Common myeloid progenitor, CD34-positive (primary cell): ENCODE measurements around the gene ZNF599.
A peak's percentile ranks its signal among the peaks of the same experiment; 100 is the strongest.

Experiments used
- CTCF ChIA-PET: fragments of 350-600 bp; sonication (Branson Sonifier 250); formaldehyde crosslinking; loops from one replicate; lab custom pipeline; 2021; ENCODE audit warnings: antibody characterized with exemption; lab: Charles Lee
- POLR2A ChIA-PET: fragments of 350-600 bp; sonication (Branson Sonifier 250); formaldehyde crosslinking; loops from one replicate; lab custom pipeline; 2021; ENCODE audit warnings: antibody characterized with exemption; lab: Charles Lee
- DNase-seq, 3 donors: peaks; one replicate each; pipeline versions ENCODE4 v3.0.0 to v3.0.0-alpha.2; 2013
- H3K27ac ChIP-seq, 2 experiments: 1 replicate in 1 of 2; 2 replicates in 1 of 2; pipeline ENCODE4 v1.7.0; 2013; ENCODE audit warnings: inconsistent platforms in 2 of 2, low read length in 2 of 2, mild to moderate bottlenecking in 2 of 2, low read depth in 1 of 2, moderate library complexity in 1 of 2; ENCODE audit not compliant: severe bottlenecking in 2 of 2, insufficient read depth in 1 of 2, poor library complexity in 1 of 2
- H3K27me3 ChIP-seq, 5 experiments: replicated peaks in 2 of 5; 1 replicate in 3 of 5; 2 replicates in 2 of 5; pipeline versions ENCODE4 v1.6.1 to v1.7.0; 2013; ENCODE audit warnings: low read length in 4 of 5, mild to moderate bottlenecking in 2 of 5, moderate library complexity in 2 of 5, inconsistent platforms in 1 of 5; ENCODE audit not compliant: insufficient read depth in 5 of 5, control insufficient read depth in 4 of 5
- H3K36me3 ChIP-seq, 4 experiments: 1 replicate in 2 of 4; 2 replicates in 2 of 4; pipeline versions ENCODE4 v1.6.1 to v1.7.0; 2013; ENCODE audit warnings: low read length in 3 of 4, control low read depth in 1 of 4, mild to moderate bottlenecking in 1 of 4; ENCODE audit not compliant: control insufficient read depth in 4 of 4, insufficient read depth in 4 of 4
- H3K4me1 ChIP-seq, 4 experiments: 1 replicate in 3 of 4; 2 replicates in 1 of 4; pipeline versions ENCODE4 v1.6.1 to v1.7.1; 2013; ENCODE audit warnings: low read length in 3 of 4, mild to moderate bottlenecking in 3 of 4, control low read depth in 1 of 4, inconsistent platforms in 1 of 4, moderate library complexity in 1 of 4; ENCODE audit not compliant: control insufficient read depth in 4 of 4, insufficient read depth in 4 of 4; ENCODE audit errors: control extremely low read depth in 1 of 4
- H3K4me3 ChIP-seq, 7 experiments: 1 replicate in 4 of 7; 2 replicates in 3 of 7; pipeline versions ENCODE4 v1.5.1 to v1.7.0; 2013; ENCODE audit warnings: mild to moderate bottlenecking in 7 of 7, low read length in 6 of 7, moderate library complexity in 6 of 7, inconsistent platforms in 2 of 7, low read depth in 2 of 7, control low read depth in 1 of 7; ENCODE audit not compliant: insufficient read depth in 4 of 7, control insufficient read depth in 1 of 7; ENCODE audit errors: extremely low read depth in 1 of 7
- H3K9me3 ChIP-seq, 5 experiments: 1 replicate in 4 of 5; 2 replicates in 1 of 5; pipeline versions ENCODE4 v1.6.1 to v1.7.1; 2013; ENCODE audit warnings: low read length in 4 of 5, mild to moderate bottlenecking in 2 of 5, inconsistent platforms in 1 of 5, low read depth in 1 of 5, moderate library complexity in 1 of 5; ENCODE audit not compliant: control insufficient read depth in 4 of 5, insufficient read depth in 2 of 5; ENCODE audit errors: control extremely low read depth in 1 of 5
- WGBS: methylation state at CpG from one replicate; pipeline ENCODE4 v1.1.5; 2013; ENCODE audit not compliant: insufficient coverage; 5-methylcytosine and 5-hydroxymethylcytosine counted together

Gene ZNF599

DNA sequence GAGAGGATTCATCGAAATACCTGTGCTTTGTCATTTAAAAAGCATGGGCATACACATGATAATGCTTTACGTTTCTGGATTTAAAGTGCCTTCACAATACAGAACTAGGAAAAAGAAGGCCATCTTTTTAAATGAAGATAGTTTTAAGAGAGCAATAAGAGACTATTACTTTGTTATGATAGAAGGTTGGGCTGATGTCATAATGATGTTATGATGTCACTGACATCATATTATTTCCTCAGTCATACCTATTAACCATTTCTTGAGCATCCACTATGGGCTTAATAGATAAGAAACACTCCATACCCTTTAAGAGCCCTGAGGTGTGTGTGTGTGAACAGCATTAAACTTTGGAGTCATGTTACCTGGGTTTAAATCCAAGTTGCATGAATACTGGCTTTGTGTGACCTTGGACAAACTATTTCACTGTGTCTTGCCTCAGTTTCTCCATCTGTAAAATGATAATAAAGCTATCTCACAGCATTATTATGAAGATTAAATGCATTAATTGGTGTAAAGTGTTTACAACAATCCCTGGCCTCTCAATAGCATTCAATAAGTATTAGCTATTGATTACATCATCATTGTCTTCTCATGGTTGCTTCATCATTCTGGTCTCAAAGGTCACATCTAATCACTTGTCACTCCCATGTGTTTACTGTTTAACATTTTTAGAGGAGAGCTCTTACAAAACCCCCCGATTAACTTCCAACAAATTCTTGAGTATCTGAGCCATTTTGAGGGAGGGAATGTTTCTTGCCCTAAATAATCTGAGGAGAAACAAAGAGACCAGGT lies 27.9 kb downstream of the ZNF599 start:
- WGBS: 92% methylated on average over 2 of the region's 3 CpGs
- Histone ChIP-seq H3K27me3 (no peaks in the 10 kb centered on the region), H3K4me3 (no peak overlapping the region), H3K27ac (no peak overlapping the region), H3K36me3 (peaks cover 3 to 21% (median 6%) of the 10 kb centered on the region in 4 experiments), H3K4me1 (no peaks in the 10 kb centered on the region), H3K9me3 (peaks cover 6 to 78% (median 47%) of the 10 kb centered on the region in 5 experiments)
- POLR2A ChIA-PET: no interaction called here
- no peak for DNase-seq
- CTCF ChIA-PET: no interaction called here

DNA sequence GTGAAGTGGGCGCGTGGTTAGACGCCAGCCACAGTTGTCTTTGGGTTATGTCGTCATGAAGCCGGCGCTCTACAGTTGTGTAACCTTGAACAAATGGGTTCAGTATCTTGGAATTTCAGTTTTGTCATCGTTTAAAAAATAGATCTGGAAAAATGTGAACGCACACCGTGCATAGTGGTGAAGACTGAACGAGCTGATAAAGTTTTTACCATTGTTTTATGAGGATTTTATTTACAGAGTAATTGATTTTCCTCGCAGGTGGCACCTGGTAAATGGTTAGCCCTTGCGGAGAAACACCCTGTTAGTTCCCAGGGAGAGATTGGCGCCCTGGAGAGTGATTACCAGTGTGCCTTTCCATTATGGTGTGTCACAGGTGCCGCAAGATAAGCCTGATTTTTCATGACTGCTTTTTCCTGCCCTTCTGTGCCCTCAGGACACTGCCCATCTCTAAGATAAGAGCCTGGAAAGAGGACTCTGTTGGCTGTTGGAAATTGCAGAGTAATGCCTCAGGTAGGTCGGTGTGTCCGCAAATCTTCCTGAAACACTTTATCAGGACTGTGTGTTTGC lies 38.4 kb downstream of the ZNF599 start:
- H3K27ac ChIP-seq: peak overlapping the region; percentile 86 to 94
- H3K4me3 ChIP-seq: peak overlapping the region; percentile 75 to 95 (median 84)
- WGBS: 17% methylated on average over 14 of the region's 16 CpGs
- peaks cover 3 to 28% (median 19%) of the 10 kb centered on the region in 4 experiments for H3K4me1 ChIP-seq
- H3K27me3 ChIP-seq: no peaks in the 10 kb centered on the region
- DNase-seq: peak in 2 of 3 donors; percentile 97 to 98
- ChIA-PET CTCF (no interaction called here), POLR2A (no interaction called here)
- H3K36me3 ChIP-seq: peaks cover 10 to 44% (median 21%) of the 10 kb centered on the region in 4 experiments
- H3K9me3 ChIP-seq: peaks cover 0 to 39% (median 26%) of the 10 kb centered on the region in 5 experiments

DNA sequence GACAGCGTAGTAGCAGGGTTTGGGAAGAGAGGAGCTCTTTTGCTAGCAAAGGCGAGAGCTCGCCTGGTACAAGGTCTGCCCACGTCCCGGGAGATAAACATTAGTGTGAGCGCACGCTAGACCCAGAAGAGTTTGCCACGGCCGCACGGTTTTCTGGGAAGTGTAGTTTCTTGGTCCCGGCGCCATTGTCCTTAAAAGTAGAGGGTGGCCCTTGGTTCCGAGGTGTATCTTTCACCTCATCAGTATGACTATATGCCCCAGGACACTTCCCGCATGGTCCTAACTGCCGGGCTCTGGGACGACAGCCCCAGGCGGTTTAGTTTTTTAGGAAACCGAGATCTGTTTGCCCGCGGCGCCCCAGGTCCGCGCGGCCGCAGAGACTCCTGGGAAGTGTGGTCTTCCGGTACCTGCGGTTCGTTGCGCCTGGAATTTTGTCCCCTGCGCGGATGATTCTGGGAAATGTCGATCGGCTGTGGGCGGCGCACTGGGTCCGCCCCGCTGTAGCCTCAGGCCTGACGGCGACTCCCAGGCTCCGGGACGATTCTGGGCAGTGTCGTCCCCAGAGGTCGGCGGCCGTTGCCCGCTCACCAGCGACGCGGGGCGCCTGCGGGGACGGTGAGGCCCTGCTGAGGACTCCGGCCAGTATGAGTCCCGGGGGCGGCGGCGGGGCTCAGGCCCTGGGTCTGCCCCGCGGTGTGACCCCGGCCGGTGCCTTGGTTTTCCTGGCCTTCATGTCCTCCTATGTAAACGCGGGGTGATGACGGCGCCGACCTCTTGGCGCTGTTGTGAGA lies 39.1 kb downstream of the ZNF599 start, which contains the start of gene ZNF181:
Gene ZNF181 (plus strand): TSS at position 498 of the 791 bp plus-strand sequence. CDS start 795 bp downstream, outside the sequence.
- H3K27ac ChIP-seq: peak within 1 kb of the TSS; percentile 86 to 94
- WGBS: under 1% methylated on average over 61 of the region's 67 CpGs
- peak within 1 kb of the TSS; percentile 75 to 95 (median 84) for H3K4me3 ChIP-seq
- no peaks in the 10 kb centered on the region for H3K27me3 ChIP-seq
- peaks cover 6 to 37% (median 17%) of the 10 kb centered on the region in 4 experiments for H3K36me3 ChIP-seq
- CTCF ChIA-PET: no interaction called here
- DNase-seq: peak; percentile 93 to 96 (median 95)
- peaks cover 3 to 28% (median 19%) of the 10 kb centered on the region in 4 experiments for H3K4me1 ChIP-seq
- peaks cover 0 to 32% (median 20%) of the 10 kb centered on the region in 5 experiments for H3K9me3 ChIP-seq
- POLR2A ChIA-PET: no interaction called here

DNA sequence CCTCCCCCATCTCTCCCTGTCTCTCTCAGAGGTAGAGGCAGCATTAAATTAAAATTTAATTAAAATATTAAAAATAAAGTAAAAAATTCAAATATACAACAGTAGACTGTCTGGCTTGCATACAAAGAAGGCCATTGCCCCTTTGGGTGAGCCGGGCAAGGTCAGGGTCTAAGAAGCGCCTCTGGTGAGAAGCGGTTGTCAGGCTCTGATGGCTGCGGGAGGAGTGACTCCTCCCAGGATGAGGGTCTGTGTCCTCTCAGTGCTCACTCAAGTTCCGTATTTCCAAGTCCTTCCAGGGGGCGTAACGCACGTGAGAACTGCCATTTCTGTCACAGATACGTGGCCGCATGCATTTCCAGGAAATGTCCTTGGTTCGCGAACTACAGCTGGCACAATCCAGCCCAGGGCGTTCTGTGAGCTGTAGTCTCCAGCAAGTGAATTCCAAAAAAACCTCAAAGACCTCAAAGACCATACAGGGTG lies 39.7 kb downstream of the ZNF599 start:
- ChIA-PET POLR2A (no interaction called here), CTCF (interaction anchor here (0.7 kb wide), 1 partner anchor 12 kb away, joined by 3 read pairs; no protein-coding TSS in a partner anchor)
- peaks cover 3 to 28% (median 19%) of the 10 kb centered on the region in 4 experiments for H3K4me1 ChIP-seq
- peaks cover 6 to 30% (median 15%) of the 10 kb centered on the region in 4 experiments for H3K36me3 ChIP-seq
- DNase-seq: peak; percentile 90 to 96 (median 96)
- 0% methylated on average over 13 of the region's 13 CpGs for WGBS
- no peaks in the 10 kb centered on the region for H3K27me3 ChIP-seq
- peak overlapping the region; percentile 75 to 95 (median 84) for H3K4me3 ChIP-seq
- H3K27ac ChIP-seq: peak overlapping the region; percentile 86 to 94
- peaks cover 0 to 32% (median 16%) of the 10 kb centered on the region in 5 experiments for H3K9me3 ChIP-seq

DNA sequence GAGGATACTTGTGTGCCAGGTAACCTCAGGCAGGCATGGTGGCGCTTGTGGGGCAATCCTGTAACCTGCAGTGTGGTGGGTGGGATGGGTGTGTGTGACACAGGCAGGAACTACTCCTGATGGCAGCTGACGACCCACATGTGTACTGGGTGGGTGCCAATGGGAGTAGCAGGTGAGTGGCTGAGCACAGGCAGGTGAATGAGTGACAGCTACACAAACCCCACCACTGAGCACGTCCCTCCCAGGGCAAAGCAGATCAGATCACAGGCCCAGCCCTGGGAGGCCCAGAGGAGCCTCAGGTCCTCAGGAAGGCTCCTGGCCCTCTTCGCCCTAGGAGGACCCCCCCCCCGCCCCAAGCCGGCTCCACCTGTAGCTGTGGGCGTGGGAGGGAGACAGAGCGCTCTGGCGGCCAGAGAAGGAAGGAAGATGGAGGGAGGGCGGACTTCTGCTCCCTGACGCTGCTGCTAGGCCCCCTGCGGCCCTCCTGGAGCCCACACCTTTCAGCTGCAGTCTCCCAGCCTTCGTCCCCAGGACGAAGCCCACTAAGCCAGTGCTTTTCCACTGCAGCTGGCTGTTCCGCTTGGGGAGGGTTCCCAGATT lies 40.3 kb downstream of the ZNF599 start:
- peak; percentile 13 to 41 (median 38) for DNase-seq
- 59% methylated on average over 11 of the region's 15 CpGs for WGBS
- peak overlapping the region; percentile 32 to 95 (median 84) for H3K4me3 ChIP-seq
- H3K27ac ChIP-seq: peak overlapping the region; percentile 86 to 94
- H3K27me3 ChIP-seq: no peaks in the 10 kb centered on the region
- peaks cover 0 to 28% (median 14%) of the 10 kb centered on the region in 5 experiments for H3K9me3 ChIP-seq
- POLR2A ChIA-PET: no interaction called here
- CTCF ChIA-PET: interaction anchor here (0.7 kb wide), 1 partner anchor 11 kb away, joined by 3 read pairs; no protein-coding TSS in a partner anchor
- peaks cover 6 to 24% (median 11%) of the 10 kb centered on the region in 4 experiments for H3K36me3 ChIP-seq
- peaks cover 3 to 28% (median 19%) of the 10 kb centered on the region in 4 experiments for H3K4me1 ChIP-seq

DNA sequence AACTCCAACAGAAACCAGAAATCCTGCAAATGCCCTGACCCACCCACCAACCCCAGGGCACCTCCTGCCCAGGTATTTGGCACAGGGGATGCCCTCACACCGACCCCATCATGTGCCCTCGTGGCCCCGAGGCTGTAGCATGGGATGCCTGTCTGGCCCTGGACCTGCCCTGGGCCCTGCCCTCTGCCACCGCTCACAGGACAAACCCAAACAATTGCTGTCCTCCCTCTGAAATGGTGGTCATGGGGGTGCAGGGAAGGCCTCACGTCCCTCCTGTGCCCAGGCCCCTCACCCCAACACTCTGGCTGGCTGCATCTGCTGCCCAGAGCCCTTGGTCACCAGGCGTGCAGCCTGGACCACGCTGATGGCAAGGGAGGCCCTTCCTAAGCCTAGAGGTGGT lies 41.1 kb downstream of the ZNF599 start:
- H3K9me3 ChIP-seq: peaks cover 0 to 23% (median 11%) of the 10 kb centered on the region in 5 experiments
- H3K4me3 ChIP-seq: no peak overlapping the region
- H3K4me1 ChIP-seq: peaks cover 3 to 28% (median 19%) of the 10 kb centered on the region in 4 experiments
- no peak overlapping the region for H3K27ac ChIP-seq
- 100% methylated on average over 6 of the region's 7 CpGs for WGBS
- POLR2A ChIA-PET: no interaction called here
- CTCF ChIA-PET: interaction anchor here (0.9 kb wide), 1 partner anchor 93 kb away, joined by 3 read pairs; no protein-coding TSS in a partner anchor
- no peak for DNase-seq
- H3K27me3 ChIP-seq: no peaks in the 10 kb centered on the region
- peaks cover 4 to 17% (median 7%) of the 10 kb centered on the region in 4 experiments for H3K36me3 ChIP-seq
